Measurements from ENCODE around the gene NEBL. TPM values are rescaled to one million over a fixed set of nuclear protein-coding genes. Genes with fewer than 3 reads are reported as not detected.

Gene NEBL
- total and polyA plus RNA-seq, 4 donors: 19.4 to 74.7 (median 50.1) TPM

DNA sequence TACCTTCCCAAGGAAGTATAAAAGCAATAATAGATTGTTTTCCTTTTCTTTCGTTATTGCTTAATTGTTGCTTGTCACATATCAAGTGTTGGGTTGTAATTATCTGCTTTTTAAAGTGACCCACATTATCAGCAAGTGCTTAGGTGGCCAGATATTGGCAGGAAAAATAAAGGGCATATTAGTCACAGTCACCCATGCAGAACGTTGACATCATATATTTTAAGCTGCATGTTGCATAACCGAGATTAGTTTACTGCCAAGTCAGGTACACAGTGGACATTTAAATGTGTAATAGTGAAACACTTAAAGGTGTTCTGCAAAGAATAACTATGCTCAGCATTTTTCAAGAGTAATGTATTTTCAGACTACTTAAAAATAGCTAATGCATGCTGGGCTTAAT lies 11.4 kb downstream of the NEBL start:
- ATAC-seq (ENCODE audit: insufficient read depth, low FRiP score) (peak; percentile 27), DNase-seq (no peak)
- TF ChIP-seq, protein P1, sequence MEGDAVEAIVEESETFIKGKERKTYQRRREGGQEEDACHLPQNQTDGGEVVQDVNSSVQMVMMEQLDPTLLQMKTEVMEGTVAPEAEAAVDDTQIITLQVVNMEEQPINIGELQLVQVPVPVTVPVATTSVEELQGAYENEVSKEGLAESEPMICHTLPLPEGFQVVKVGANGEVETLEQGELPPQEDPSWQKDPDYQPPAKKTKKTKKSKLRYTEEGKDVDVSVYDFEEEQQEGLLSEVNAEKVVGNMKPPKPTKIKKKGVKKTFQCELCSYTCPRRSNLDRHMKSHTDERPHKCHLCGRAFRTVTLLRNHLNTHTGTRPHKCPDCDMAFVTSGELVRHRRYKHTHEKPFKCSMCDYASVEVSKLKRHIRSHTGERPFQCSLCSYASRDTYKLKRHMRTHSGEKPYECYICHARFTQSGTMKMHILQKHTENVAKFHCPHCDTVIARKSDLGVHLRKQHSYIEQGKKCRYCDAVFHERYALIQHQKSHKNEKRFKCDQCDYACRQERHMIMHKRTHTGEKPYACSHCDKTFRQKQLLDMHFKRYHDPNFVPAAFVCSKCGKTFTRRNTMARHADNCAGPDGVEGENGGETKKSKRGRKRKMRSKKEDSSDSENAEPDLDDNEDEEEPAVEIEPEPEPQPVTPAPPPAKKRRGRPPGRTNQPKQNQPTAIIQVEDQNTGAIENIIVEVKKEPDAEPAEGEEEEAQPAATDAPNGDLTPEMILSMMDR (IDR thresholded peaks at IDR 0.05; ENCODE audit: control extremely low read depth, extremely low read depth): no peak
- H3K27ac ChIP-seq (ENCODE audit: low read depth in 1 of 2, low read length in 1 of 2): peak overlapping the region in 1 of 2 donors; percentile 45
- no peak overlapping the region for H3K4me3 ChIP-seq
- no peaks in the 10 kb centered on the region for H3K9me3 ChIP-seq (ENCODE audit: control insufficient read depth in 4 of 4, insufficient read depth in 3 of 4, low read length in 3 of 4)
- peaks cover 0 to 16% (median 12%) of the 10 kb centered on the region in 5 donors for H3K4me1 ChIP-seq (ENCODE audit: control insufficient read depth in 5 of 5, insufficient read depth in 5 of 5, low read length in 5 of 5)
- H3K9ac ChIP-seq (ENCODE audit: insufficient read depth in 1 of 2, low read length in 2 of 2): no peak overlapping the region
- 41 to 61% methylated on average over 3 of the region's 3 CpGs for WGBS, 2 donors
- peaks cover 0 to under 1% (median 0%) of the 10 kb centered on the region in 4 donors for H3K36me3 ChIP-seq (ENCODE audit: control insufficient read depth in 4 of 4, insufficient read depth in 4 of 4, low read length in 4 of 4)
- H3K27me3 ChIP-seq (ENCODE audit: control insufficient read depth in 3 of 3, insufficient read depth in 3 of 3, low read length in 2 of 3): no peaks in the 10 kb centered on the region

DNA sequence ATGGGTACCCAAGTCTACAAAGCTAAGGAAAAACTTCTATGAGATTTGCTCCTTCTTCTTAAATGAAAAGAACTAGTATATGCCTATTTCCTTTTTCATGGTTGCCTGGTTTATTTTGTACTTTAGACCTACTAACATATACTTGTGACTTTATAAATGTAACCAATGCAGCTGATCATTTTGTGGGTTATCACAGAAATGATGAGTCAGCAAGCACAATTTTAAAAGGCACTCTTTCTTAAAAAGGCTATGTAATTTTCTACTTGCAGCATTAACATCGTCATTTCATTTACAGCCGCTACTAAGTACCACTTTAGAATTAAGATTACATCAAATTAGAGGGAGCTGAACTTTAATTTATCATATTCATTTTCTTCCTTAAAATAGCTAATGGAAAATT lies 13.6 kb downstream of the NEBL start:
- WGBS, 2 donors: 98% methylated on average over 2 of the region's 2 CpGs
- Histone ChIP-seq H3K27ac (ENCODE audit: low read depth in 1 of 2, low read length in 1 of 2) (peak overlapping the region in 1 of 2 donors; percentile 21), H3K9me3 (ENCODE audit: control insufficient read depth in 4 of 4, insufficient read depth in 3 of 4, low read length in 3 of 4) (no peaks in the 10 kb centered on the region), H3K4me3 (no peak overlapping the region), H3K36me3 (ENCODE audit: control insufficient read depth in 4 of 4, insufficient read depth in 4 of 4, low read length in 4 of 4) (peaks cover 0 to 8% (median 0%) of the 10 kb centered on the region in 4 donors), H3K27me3 (ENCODE audit: control insufficient read depth in 3 of 3, insufficient read depth in 3 of 3, low read length in 2 of 3) (no peaks in the 10 kb centered on the region), H3K9ac (ENCODE audit: insufficient read depth in 1 of 2, low read length in 2 of 2) (no peak overlapping the region), H3K4me1 (ENCODE audit: control insufficient read depth in 5 of 5, insufficient read depth in 5 of 5, low read length in 5 of 5) (peaks cover 0 to 13% (median 1%) of the 10 kb centered on the region in 5 donors)
- DNase-seq (no peak), ATAC-seq (ENCODE audit: insufficient read depth, low FRiP score) (no peak)
- TF ChIP-seq, protein P1 (IDR thresholded peaks at IDR 0.05; ENCODE audit: control extremely low read depth, extremely low read depth): no peak

DNA sequence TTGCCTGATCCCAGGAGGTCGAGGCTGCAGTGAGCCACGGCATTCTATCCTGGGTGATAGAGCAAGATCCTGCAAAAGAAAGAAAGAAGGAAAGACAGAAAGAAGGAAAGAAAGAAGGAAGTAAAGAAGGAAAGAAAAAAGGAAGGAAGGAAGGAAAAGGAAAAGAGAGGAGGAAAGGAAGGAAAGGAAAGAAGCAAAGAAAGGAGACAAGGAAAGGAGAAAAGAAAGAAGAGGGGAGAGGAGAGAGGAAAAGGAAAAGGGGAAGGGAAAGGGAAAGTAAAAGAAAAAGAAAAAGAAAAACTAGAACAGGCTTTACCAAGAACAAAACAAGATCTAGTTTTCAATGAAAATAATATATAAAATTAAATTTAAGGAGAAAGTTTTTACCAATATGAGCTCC lies 15.0 kb downstream of the NEBL start:
- H3K4me3 ChIP-seq: no peak overlapping the region
- H3K27me3 ChIP-seq (ENCODE audit: control insufficient read depth in 3 of 3, insufficient read depth in 3 of 3, low read length in 2 of 3): no peaks in the 10 kb centered on the region
- 43 to 95% methylated on average over 2 of the region's 2 CpGs for WGBS, 2 donors
- H3K27ac ChIP-seq (ENCODE audit: low read depth in 1 of 2, low read length in 1 of 2): no peak overlapping the region
- peaks cover 0 to 11% (median 0%) of the 10 kb centered on the region in 5 donors for H3K4me1 ChIP-seq (ENCODE audit: control insufficient read depth in 5 of 5, insufficient read depth in 5 of 5, low read length in 5 of 5)
- no peaks in the 10 kb centered on the region for H3K9me3 ChIP-seq (ENCODE audit: control insufficient read depth in 4 of 4, insufficient read depth in 3 of 4, low read length in 3 of 4)
- H3K9ac ChIP-seq (ENCODE audit: insufficient read depth in 1 of 2, low read length in 2 of 2): no peak overlapping the region
- TF ChIP-seq, protein P1 (IDR thresholded peaks at IDR 0.05; ENCODE audit: control extremely low read depth, extremely low read depth): no peak
- ATAC-seq (ENCODE audit: insufficient read depth, low FRiP score): no peak
- no peak for DNase-seq
- H3K36me3 ChIP-seq (ENCODE audit: control insufficient read depth in 4 of 4, insufficient read depth in 4 of 4, low read length in 4 of 4): peaks cover 0 to 8% (median 0%) of the 10 kb centered on the region in 4 donors

DNA sequence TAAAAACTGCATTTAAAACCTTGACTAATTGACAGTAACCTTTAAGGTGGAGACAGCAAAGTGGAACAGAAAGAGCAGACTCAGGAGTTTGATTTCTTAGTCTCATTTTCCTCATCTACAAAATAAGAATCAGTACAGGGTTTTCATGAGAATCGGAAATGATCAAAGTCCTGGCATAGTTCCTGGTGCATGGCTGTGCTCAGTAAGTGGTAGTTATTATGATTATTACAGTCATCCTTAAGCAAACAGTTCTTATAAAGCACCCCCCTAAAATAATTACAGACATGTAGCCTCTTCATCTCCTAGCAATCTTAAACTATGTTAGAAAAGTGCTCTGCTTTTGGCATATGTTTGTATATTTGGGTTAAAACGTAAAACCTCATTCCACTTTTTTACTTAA lies 18.0 kb downstream of the NEBL start:
- Histone ChIP-seq H3K27ac (ENCODE audit: low read depth in 1 of 2, low read length in 1 of 2) (no peak overlapping the region), H3K4me1 (ENCODE audit: control insufficient read depth in 5 of 5, insufficient read depth in 5 of 5, low read length in 5 of 5) (peaks cover 0 to 8% (median 0%) of the 10 kb centered on the region in 5 donors), H3K9me3 (ENCODE audit: control insufficient read depth in 4 of 4, insufficient read depth in 3 of 4, low read length in 3 of 4) (no peaks in the 10 kb centered on the region), H3K27me3 (ENCODE audit: control insufficient read depth in 3 of 3, insufficient read depth in 3 of 3, low read length in 2 of 3) (no peaks in the 10 kb centered on the region), H3K4me3 (no peak overlapping the region), H3K36me3 (ENCODE audit: control insufficient read depth in 4 of 4, insufficient read depth in 4 of 4, low read length in 4 of 4) (peaks cover 0 to 8% (median 0%) of the 10 kb centered on the region in 4 donors), H3K9ac (ENCODE audit: insufficient read depth in 1 of 2, low read length in 2 of 2) (no peak overlapping the region)
- WGBS, 2 donors: 86 to 87% methylated on average over 2 of the region's 2 CpGs
- TF ChIP-seq, protein P1 (IDR thresholded peaks at IDR 0.05; ENCODE audit: control extremely low read depth, extremely low read depth): no peak
- ATAC-seq (ENCODE audit: insufficient read depth, low FRiP score): no peak
- no peak for DNase-seq
